ENCODE results near the gene TMEM61.
"Not testable (repeated sequence)": the region's sequence is repeated elsewhere in the genome, so short reads cannot be mapped to it uniquely, and the experiment has no call there.

The TMEM61 gene

GRCh38 chr1:54962612-54963395 is 17.6 kb upstream of the TMEM61 start:
- no peak for DNase-seq (ENCODE audit: low spot score)

GRCh38 chr1:54963829-54964228 is 16.6 kb upstream of the TMEM61 start:
- DNase-seq (ENCODE audit: low spot score): not testable (repeated sequence)

- no peak for DNase-seq (ENCODE audit: low spot score)
Measured at GRCh38 chr1:54965624-54966340, 14.6 kb upstream of the TMEM61 start.

GRCh38 chr1:54967372-54967771 is 13.1 kb upstream of the TMEM61 start:
- DNase-seq (ENCODE audit: low spot score): no peak

GRCh38 chr1:54968551-54968950 is 11.9 kb upstream of the TMEM61 start:
- DNase-seq (ENCODE audit: low spot score): no peak

GRCh38 chr1:54969879-54970278 is 10.5 kb upstream of the TMEM61 start:
- DNase-seq (ENCODE audit: low spot score): no peak

GRCh38 chr1:54970901-54971300 is 9.5 kb upstream of the TMEM61 start:
- no peak for DNase-seq (ENCODE audit: low spot score)

- DNase-seq (ENCODE audit: low spot score): no peak
Measured at GRCh38 chr1:54971317-54971791, 9.1 kb upstream of the TMEM61 start.

- no peak for DNase-seq (ENCODE audit: low spot score)
Measured at GRCh38 chr1:54972436-54972835, 8.0 kb upstream of the TMEM61 start.

GRCh38 chr1:54973205-54973921 is 7.1 kb upstream of the TMEM61 start:
- DNase-seq (ENCODE audit: low spot score): no peak

- DNase-seq (ENCODE audit: low spot score): no peak
Measured at GRCh38 chr1:54975356-54976108, 4.9 kb upstream of the TMEM61 start.

- DNase-seq (ENCODE audit: low spot score): no peak
Measured at GRCh38 chr1:54976747-54977146, 3.7 kb upstream of the TMEM61 start.

- no peak for DNase-seq (ENCODE audit: low spot score)
Measured at GRCh38 chr1:54977533-54978297, 2.7 kb upstream of the TMEM61 start.

GRCh38 chr1:54978528-54979326 is 1.7 kb upstream of the TMEM61 start:
- DNase-seq (ENCODE audit: low spot score): no peak

GRCh38 chr1:54979327-54979891 is 1.0 kb upstream of the TMEM61 start:
- no peak for DNase-seq (ENCODE audit: low spot score)

- no peak for DNase-seq (ENCODE audit: low spot score)
Measured at GRCh38 chr1:54980046-54980527, 341 bp upstream of the TMEM61 start.

- DNase-seq (ENCODE audit: low spot score): no peak
Measured at GRCh38 chr1:54981466-54981865, 1.0 kb downstream of the TMEM61 start.

GRCh38 chr1:54982739-54983138 is 2.3 kb downstream of the TMEM61 start:
- no peak for DNase-seq (ENCODE audit: low spot score)

- peak; percentile 50 for DNase-seq (ENCODE audit: low spot score)
Measured at GRCh38 chr1:54984131-54984842, 3.9 kb downstream of the TMEM61 start.

Measured in left forelimb (tissue), 1 donor.